Panc1 (cell line): Measurements from ENCODE around the gene SECTM1.

Experiments
- CTCF ChIP-seq: fragments of 450-650 bp; IDR thresholded peaks from 2 replicates; pipeline ENCODE4 v1.5.1; 2017; ENCODE audit warnings: mild to moderate bottlenecking
- POLR2AphosphoS5 ChIP-seq: IDR thresholded peaks from 2 replicates; pipeline ENCODE4 v1.6.1; 2012; ENCODE audit warnings: mild to moderate bottlenecking, low read depth, low read length, moderate library complexity
- SIN3A ChIP-seq: IDR thresholded peaks from 2 replicates; pipeline ENCODE4 v1.6.1; 2012; ENCODE audit warnings: low read depth, mild to moderate bottlenecking, low read length, moderate library complexity, borderline replicate concordance; ENCODE audit not compliant: insufficient read depth
- TCF7L2 ChIP-seq: IDR thresholded peaks from 2 replicates; pipeline ENCODE4 v1.6.1; 2011; ENCODE audit warnings: mild to moderate bottlenecking, low read depth, low read length, inconsistent platforms

GRCh38 chr17:82330322-82331239 lies 3.0 kb downstream of the SECTM1 start:
- no peak for TF ChIP-seq CTCF
- no peak for TF ChIP-seq TCF7L2
- TF ChIP-seq SIN3A: no peak
- TF ChIP-seq POLR2AphosphoS5: no peak
